Left lung (tissue), 10 donors: ENCODE data around the gene HYDIN. TPM values are rescaled to one million over a fixed set of nuclear protein-coding genes. Genes with fewer than 3 reads are reported as not detected.

Experiments
- ATAC-seq: fragments of 200-7000 bp; cut with Tn5 transposase; one replicate; pipeline ENCODE4 v1.9.1; 2020; ENCODE audit warnings: moderate library complexity
- DNase-seq, 4 donors: peaks; one replicate each; pipeline ENCODE4 v3.0.0-alpha.2; 2013 to 2020
- H3K27ac ChIP-seq, 2 donors: fragments of 200-600 bp; sonication (generic) in 1 of 2; one replicate each; pipeline versions ENCODE4 v1.5.0 to v1.8.0; 2020 to 2021
- H3K27me3 ChIP-seq, 2 donors: fragments of 200-600 bp; sonication (generic) in 1 of 2; one replicate each; pipeline versions ENCODE4 v1.5.0 to v1.8.0; 2020 to 2021
- H3K36me3 ChIP-seq, 2 donors: fragments of 200-600 bp; sonication (generic) in 1 of 2; one replicate each; pipeline versions ENCODE4 v1.5.0 to v1.8.0; 2020 to 2021
- H3K4me1 ChIP-seq, 2 donors: fragments of 200-600 bp; one replicate each; pipeline ENCODE4 v1.8.0; 2021
- H3K4me3 ChIP-seq, 2 donors: fragments of 200-600 bp; sonication (generic) in 1 of 2; one replicate each; pipeline versions ENCODE4 v1.5.0 to v1.8.0; 2020 to 2021; ENCODE audit warnings: mild to moderate bottlenecking in 1 of 2
- H3K9me3 ChIP-seq, 2 donors: fragments of 200-600 bp; sonication (generic) in 1 of 2; one replicate each; pipeline versions ENCODE4 v1.5.0 to v1.8.0; 2020 to 2021
- intact Hi-C, 2 donors: fragments of 100-400 bp; cut with DNase I; formaldehyde crosslinking; loops; one replicate each; pipeline versions ENCODE4 v1.11.2 to v1.14.2; 2022
- polyA plus RNA-seq, 6 donors: library from polyadenylated mRNA; unstranded; fragments of 120-200 nt; gene quantifications; one replicate each; pipeline ENCODE4 v1.2.1, GENCODE V29; 2013; ENCODE audit not compliant: insufficient read length in 6 of 6
- total RNA-seq, 2 donors: library from RNA; stranded (reverse); fragmentation: NEBNext Ultra II Directional; extraction: Animal tissue kit (Norgen Biotek cat#: 25700); gene quantifications; one replicate each; pipeline ENCODE4 v1.2.1, GENCODE V29; 2021
- TF ChIP-seq, protein P1 (sequence below), 2 donors: fragments of 200-600 bp; sonication (generic) in 1 of 2; IDR thresholded peaks; one replicate each; pipeline versions ENCODE4 v1.5.0 to v1.8.0; 2021; ENCODE audit warnings: antibody characterized with exemption in 2 of 2
- donor health status: DM: no; HTN: yes; CAD: no.
- donor health status: DM: no; HTN: no; CAD: no.

HYDIN gene
- total and polyA plus RNA-seq, 8 donors = 3.3 to 16.8 (median 12.4) TPM

DNA sequence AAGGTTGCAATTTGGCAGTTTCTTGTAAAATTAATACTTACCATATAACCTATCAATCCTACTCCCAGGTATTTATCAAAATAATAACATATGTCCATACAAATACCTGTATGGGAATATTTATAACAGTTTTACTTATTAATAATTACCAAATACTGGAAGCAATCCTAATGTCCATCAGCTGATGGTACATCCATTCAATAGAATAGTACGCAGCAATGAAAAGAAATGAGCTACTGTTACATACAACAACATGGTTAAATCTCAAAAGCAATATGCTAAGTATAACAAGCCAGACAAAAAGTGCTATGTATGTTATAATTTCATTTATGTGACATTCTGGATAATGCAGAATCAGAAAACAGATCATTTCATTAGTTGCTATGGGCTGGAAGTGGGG is 1.2 kb downstream of the HYDIN start:
- Histone ChIP-seq H3K27ac (no peak overlapping the region), H3K9me3 (peaks cover 0 to 37% of the 10 kb centered on the region in 2 donors), H3K36me3 (no peaks in the 10 kb centered on the region), H3K4me3 (no peak overlapping the region), H3K27me3 (peaks cover 0 to 24% of the 10 kb centered on the region in 2 donors), H3K4me1 (no peaks in the 10 kb centered on the region)
- DNase-seq (no peak), ATAC-seq (no peak)
- TF ChIP-seq, protein P1, sequence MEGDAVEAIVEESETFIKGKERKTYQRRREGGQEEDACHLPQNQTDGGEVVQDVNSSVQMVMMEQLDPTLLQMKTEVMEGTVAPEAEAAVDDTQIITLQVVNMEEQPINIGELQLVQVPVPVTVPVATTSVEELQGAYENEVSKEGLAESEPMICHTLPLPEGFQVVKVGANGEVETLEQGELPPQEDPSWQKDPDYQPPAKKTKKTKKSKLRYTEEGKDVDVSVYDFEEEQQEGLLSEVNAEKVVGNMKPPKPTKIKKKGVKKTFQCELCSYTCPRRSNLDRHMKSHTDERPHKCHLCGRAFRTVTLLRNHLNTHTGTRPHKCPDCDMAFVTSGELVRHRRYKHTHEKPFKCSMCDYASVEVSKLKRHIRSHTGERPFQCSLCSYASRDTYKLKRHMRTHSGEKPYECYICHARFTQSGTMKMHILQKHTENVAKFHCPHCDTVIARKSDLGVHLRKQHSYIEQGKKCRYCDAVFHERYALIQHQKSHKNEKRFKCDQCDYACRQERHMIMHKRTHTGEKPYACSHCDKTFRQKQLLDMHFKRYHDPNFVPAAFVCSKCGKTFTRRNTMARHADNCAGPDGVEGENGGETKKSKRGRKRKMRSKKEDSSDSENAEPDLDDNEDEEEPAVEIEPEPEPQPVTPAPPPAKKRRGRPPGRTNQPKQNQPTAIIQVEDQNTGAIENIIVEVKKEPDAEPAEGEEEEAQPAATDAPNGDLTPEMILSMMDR (IDR thresholded peaks at IDR 0.05) = no peak
- intact Hi-C loops = no loop called here

DNA sequence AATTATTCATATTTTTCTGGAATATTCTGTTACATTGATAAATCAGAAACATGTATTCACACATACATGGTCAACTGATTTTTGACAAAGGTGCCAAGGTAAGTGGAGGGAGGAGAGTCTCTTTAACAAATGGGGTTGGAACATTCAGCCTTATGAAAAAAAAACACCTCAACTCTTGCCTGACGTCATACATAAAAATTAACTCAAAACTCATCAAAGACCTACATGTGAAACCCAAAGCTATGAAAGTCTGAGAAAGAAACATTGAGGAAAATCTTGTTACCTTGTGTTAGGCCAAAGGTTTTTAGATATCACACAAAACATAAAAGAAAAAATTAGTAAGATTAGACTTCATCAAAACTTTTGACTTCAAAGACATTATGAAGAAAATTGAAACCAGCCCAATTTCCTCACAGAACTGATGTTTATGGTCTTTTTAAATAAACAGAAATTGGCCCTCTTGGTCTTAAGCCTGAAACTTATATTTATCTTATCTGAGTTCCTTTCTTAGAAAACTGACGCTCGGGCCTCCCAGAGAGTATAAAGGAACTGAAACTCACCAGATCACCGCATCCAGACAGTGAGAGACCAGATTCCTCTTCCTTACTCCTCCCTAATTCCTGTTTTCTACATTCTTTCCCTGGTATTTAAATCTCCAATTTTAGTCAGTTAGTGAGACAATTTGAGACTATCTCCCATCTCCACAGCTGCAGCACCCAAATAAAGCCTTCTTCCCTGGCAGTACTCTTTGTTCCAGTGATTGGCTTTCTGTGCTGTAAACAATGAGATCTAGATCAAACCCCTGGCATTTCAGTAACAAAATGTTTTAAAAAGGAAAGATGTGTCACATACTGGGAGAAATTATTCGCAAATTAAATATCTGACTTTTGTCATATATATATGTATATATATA is 4.0 kb downstream of the HYDIN start:
- Histone ChIP-seq H3K36me3 (no peaks in the 10 kb centered on the region), H3K9me3 (peaks cover 0 to 55% of the 10 kb centered on the region in 2 donors), H3K4me1 (no peaks in the 10 kb centered on the region), H3K27ac (no peak overlapping the region), H3K27me3 (peaks cover 0 to 22% of the 10 kb centered on the region in 2 donors), H3K4me3 (no peak overlapping the region)
- ATAC-seq (no peak), DNase-seq (no peak)
- TF ChIP-seq, protein P1 (IDR thresholded peaks at IDR 0.05) = no peak
- intact Hi-C loops = no loop called here

DNA sequence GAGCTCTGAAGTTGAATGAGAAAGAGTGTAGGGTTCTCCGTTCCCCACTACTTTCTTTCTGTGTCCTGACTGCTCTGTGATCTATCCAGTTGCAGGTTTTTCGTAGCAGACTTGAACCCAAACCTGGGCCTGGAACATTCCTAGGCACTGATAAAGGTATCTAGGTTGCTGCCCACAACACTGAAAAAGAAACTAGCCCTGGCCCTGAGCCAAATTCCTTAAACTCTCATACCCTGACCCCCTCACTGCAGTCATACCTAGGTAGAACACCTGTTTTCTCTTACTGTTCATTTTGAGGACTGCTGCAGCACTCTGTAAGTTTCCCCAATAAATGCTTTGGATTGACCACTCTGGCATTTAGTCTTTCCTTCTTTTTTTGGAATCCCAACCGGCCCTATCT is 5.4 kb downstream of the HYDIN start:
- Histone ChIP-seq H3K36me3 (no peaks in the 10 kb centered on the region), H3K27ac (no peak overlapping the region), H3K4me1 (no peaks in the 10 kb centered on the region), H3K27me3 (peaks cover 0 to 8% of the 10 kb centered on the region in 2 donors), H3K9me3 (peaks cover 0 to 55% of the 10 kb centered on the region in 2 donors), H3K4me3 (no peak overlapping the region)
- DNase-seq (no peak), ATAC-seq (no peak)
- intact Hi-C loops = no loop called here
- TF ChIP-seq, protein P1 (IDR thresholded peaks at IDR 0.05) = no peak

DNA sequence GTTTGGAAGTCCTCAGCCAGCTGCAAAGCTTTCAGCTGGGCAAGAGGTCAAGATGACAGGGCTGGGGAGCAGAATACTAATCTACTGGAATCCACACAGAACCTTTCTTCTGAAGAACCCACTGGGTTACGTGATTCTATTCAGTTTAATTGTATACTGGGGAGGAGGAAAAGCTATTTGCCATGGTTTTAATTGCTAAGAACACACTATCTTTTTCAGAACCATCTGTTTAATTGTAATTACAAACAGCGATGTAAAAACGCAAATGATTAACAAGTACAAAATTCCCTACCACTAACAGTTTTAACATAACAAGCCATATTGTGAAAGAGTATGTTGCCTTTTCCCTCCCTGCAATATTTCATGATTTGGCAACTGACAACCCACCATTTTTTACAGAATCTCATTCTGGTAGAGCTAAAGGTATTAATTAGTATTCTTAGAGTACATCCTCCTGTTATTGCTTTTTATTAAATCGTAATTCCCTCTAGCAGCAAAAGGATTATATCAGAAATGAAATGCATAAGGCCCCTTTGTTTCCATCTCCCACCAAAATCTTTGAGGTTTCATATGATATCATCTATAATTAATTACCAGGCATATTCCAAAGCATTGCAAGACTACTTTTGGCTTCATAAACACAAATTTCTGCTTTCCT is 12.1 kb downstream of the HYDIN start:
- no peaks in the 10 kb centered on the region for H3K4me1 ChIP-seq
- ATAC-seq = no peak
- H3K36me3 ChIP-seq = no peaks in the 10 kb centered on the region
- no peak overlapping the region for H3K27ac ChIP-seq
- no peak overlapping the region for H3K4me3 ChIP-seq
- intact Hi-C loops = no loop called here
- H3K9me3 ChIP-seq = peaks cover 0 to 14% of the 10 kb centered on the region in 2 donors
- no peaks in the 10 kb centered on the region for H3K27me3 ChIP-seq
- TF ChIP-seq, protein P1 (IDR thresholded peaks at IDR 0.05) = no peak
- no peak for DNase-seq

DNA sequence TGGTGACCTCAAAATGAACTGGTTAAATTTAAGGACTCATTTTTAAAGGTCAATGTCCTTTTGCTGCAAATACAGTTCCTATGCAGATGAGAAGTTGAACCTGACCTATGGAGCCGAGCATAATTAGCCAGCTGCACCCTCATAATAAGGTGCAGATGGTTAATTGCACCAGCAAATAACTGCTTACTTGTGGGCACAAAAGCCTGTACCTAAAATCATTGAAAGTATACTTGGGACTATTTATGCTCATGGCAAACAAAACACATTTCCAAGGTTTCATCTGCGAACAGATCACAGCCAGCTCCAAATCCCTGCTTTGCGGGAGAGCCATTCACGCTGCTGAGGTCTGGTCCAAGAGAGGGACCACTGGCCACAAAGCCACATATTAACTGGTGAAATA is 13.0 kb downstream of the HYDIN start:
- Histone ChIP-seq H3K27ac (no peak overlapping the region), H3K9me3 (peaks cover 0 to 7% of the 10 kb centered on the region in 2 donors), H3K4me1 (no peaks in the 10 kb centered on the region), H3K36me3 (no peaks in the 10 kb centered on the region), H3K27me3 (no peaks in the 10 kb centered on the region), H3K4me3 (no peak overlapping the region)
- no peak for ATAC-seq
- intact Hi-C loops = no loop called here
- no peak for DNase-seq
- TF ChIP-seq, protein P1 (IDR thresholded peaks at IDR 0.05) = no peak
